Neural cell (in vitro differentiated cells): ENCODE measurements around the gene WNK2. TPM values are rescaled to one million over a fixed set of nuclear protein-coding genes. Genes with fewer than 3 reads are reported as not detected.
"Not testable (repeated sequence)": the region's sequence is repeated elsewhere in the genome, so short reads cannot be mapped to it uniquely, and the experiment has no call there.

Experiments
- H2AFZ ChIP-seq: fragments of 200-600, 300-800 bp; sonication (generic), shearing (Covaris generic); 2 replicates; pipeline ENCODE4 v1.6.0; 2014; ENCODE audit warnings: low read depth, mild to moderate bottlenecking, antibody characterized with exemption, low read length, moderate library complexity
- H3F3A ChIP-seq: fragments of 200-600 bp; shearing (Covaris generic); 2 replicates; pipeline ENCODE4 v1.6.1; 2016; ENCODE audit warnings: mild to moderate bottlenecking, moderate library complexity, mixed read lengths, antibody characterized with exemption, low read length; ENCODE audit not compliant: insufficient read depth, poor library complexity, severe bottlenecking
- H3K27ac ChIP-seq: fragments of 200-600, 300-800 bp; sonication (generic), shearing (Covaris generic); 2 replicates; pipeline ENCODE4 v1.5.1; 2014; ENCODE audit warnings: mild to moderate bottlenecking, low read length, moderate library complexity
- H3K27me3 ChIP-seq: fragments of 300-800, 200-600 bp; sonication (generic), shearing (Covaris generic); 2 replicates; pipeline ENCODE4 v1.6.0; 2014; ENCODE audit warnings: mild to moderate bottlenecking, low read depth, low read length, moderate library complexity; ENCODE audit not compliant: insufficient read depth
- H3K36me3 ChIP-seq: fragments of 300-800, 200-600 bp; sonication (generic), shearing (Covaris generic); 2 replicates; pipeline ENCODE4 v1.5.1; 2014; ENCODE audit warnings: mild to moderate bottlenecking, antibody characterized with exemption, low read length, moderate library complexity; ENCODE audit not compliant: insufficient read depth
- H3K4me2 ChIP-seq: fragments of 300-800, 200-600 bp; sonication (generic), shearing (Covaris generic); 2 replicates; pipeline ENCODE4 v1.6.0; 2014; ENCODE audit warnings: mild to moderate bottlenecking, low read length
- H3K4me3 ChIP-seq: fragments of 300-800, 200-600 bp; sonication (generic), shearing (Covaris generic); 2 replicates; pipeline ENCODE4 v1.5.1; 2014; ENCODE audit warnings: mild to moderate bottlenecking, low read length, moderate library complexity
- H3K79me2 ChIP-seq: fragments of 200-600 bp; shearing (Covaris generic); replicated peaks from 2 replicates; pipeline ENCODE4 v1.6.0; 2014; ENCODE audit warnings: mild to moderate bottlenecking, low read length, moderate library complexity; ENCODE audit not compliant: insufficient read depth
- H3K9ac ChIP-seq: fragments of 300-800, 200-600 bp; sonication (generic), shearing (Covaris generic); 2 replicates; pipeline ENCODE4 v1.6.1; 2016; ENCODE audit warnings: mild to moderate bottlenecking, low read length, mixed read lengths
- H3K9me2 ChIP-seq: fragments of 200-600 bp; shearing (Covaris generic); 2 replicates; pipeline ENCODE4 v1.6.1; 2016; ENCODE audit warnings: mild to moderate bottlenecking, low read length, mixed read lengths; ENCODE audit not compliant: insufficient read depth
- H3K9me3 ChIP-seq: fragments of 200-600, 300-800 bp; sonication (generic), shearing (Covaris generic); 2 replicates; pipeline ENCODE4 v1.6.1; 2016; ENCODE audit warnings: mild to moderate bottlenecking, mixed run types, low read length, moderate library complexity, mixed read lengths
- H4K20me1 ChIP-seq: fragments of 200-600 bp; shearing (Covaris generic); 2 replicates; pipeline ENCODE4 v1.6.1; 2016; ENCODE audit warnings: mild to moderate bottlenecking, mixed run types; ENCODE audit not compliant: insufficient read depth
- EP300 ChIP-seq: fragments of 450-650 bp; conservative IDR thresholded peaks from 2 replicates; pipeline ENCODE4 v1.6.1; 2014; ENCODE audit warnings: antibody characterized with exemption, mild to moderate bottlenecking, moderate library complexity; ENCODE audit not compliant: poor library complexity, severe bottlenecking
- EZH2 ChIP-seq: fragments of 200-600, 300-800 bp; shearing (Covaris generic), sonication (generic); IDR thresholded peaks from 2 replicates; pipeline ENCODE4 v1.6.1; 2014; ENCODE audit warnings: antibody characterized with exemption, low read length, borderline replicate concordance, mild to moderate bottlenecking; ENCODE audit not compliant: insufficient read depth, poor library complexity, severe bottlenecking
- MXI1 ChIP-seq: fragments of 450-650 bp; conservative IDR thresholded peaks from 2 replicates; pipeline ENCODE4 v1.6.1; 2014; ENCODE audit warnings: antibody characterized with exemption, mild to moderate bottlenecking; ENCODE audit not compliant: poor library complexity, severe bottlenecking
- POLR2AphosphoS5 ChIP-seq: IDR thresholded peaks from 2 replicates; pipeline ENCODE4 v1.6.1; 2012
- RAD21 ChIP-seq: fragments of 450-650 bp; conservative IDR thresholded peaks from 2 replicates; pipeline ENCODE4 v1.6.1; 2014; ENCODE audit warnings: antibody characterized with exemption, mild to moderate bottlenecking, moderate library complexity
- SMC3 ChIP-seq: fragments of 450-650 bp; conservative IDR thresholded peaks from 2 replicates; pipeline ENCODE4 v1.6.1; 2014; ENCODE audit warnings: antibody characterized with exemption, mild to moderate bottlenecking, moderate library complexity; ENCODE audit not compliant: poor library complexity
- TAF1 ChIP-seq: IDR thresholded peaks from 2 replicates; pipeline ENCODE4 v1.6.1; 2012; ENCODE audit warnings: low read depth
- polyA plus RNA-seq: library from polyadenylated mRNA; depleted of rRNA; stranded (reverse); fragments of >200 nt; gene quantifications from 2 replicates; pipeline ENCODE4 v1.2.3, GENCODE V29; 2014
- TF ChIP-seq, protein P1 (sequence below): IDR thresholded peaks from 2 replicates; pipeline ENCODE4 v1.6.1; 2012; ENCODE audit warnings: borderline replicate concordance
- TF ChIP-seq, protein P2 (sequence below): fragments of 450-650 bp; IDR thresholded peaks from 2 replicates; pipeline ENCODE4 v1.5.1; 2014; ENCODE audit warnings: antibody characterized with exemption, mild to moderate bottlenecking, moderate library complexity; ENCODE audit not compliant: poor library complexity, severe bottlenecking

The WNK2 gene
- polyA plus RNA-seq, 1 donor from 2014 or later, result 37.1 TPM

DNA sequence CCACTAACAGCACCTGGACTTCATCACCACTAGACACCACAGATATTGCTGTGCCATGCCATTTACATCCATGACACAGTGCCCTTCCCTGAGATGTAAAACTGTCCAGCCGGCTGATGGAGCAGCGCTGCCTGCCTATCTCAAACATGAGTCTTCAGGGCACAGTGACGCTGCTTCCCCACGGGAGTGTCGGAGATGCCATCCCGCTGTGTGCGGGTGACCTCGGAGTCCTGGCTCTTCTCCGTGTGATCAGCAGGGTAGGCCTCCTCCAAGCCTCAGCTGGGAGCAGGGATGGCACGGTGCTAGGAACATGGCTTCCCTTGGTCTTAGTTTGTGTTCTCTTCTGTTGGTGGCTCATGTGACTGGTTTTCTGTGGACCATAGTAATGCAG is 137.3 kb downstream of the WNK2 start:
- H3K9me3 ChIP-seq, result no peaks in the 10 kb centered on the region
- H4K20me1 ChIP-seq, result no peaks in the 10 kb centered on the region
- H2AFZ ChIP-seq, result no peak overlapping the region
- H3K27ac ChIP-seq, result no peak overlapping the region
- H3K9ac ChIP-seq, result no peak overlapping the region
- H3K4me2 ChIP-seq, result no peak overlapping the region
- TF ChIP-seq POLR2AphosphoS5, result no peak
- TF ChIP-seq, protein P1, sequence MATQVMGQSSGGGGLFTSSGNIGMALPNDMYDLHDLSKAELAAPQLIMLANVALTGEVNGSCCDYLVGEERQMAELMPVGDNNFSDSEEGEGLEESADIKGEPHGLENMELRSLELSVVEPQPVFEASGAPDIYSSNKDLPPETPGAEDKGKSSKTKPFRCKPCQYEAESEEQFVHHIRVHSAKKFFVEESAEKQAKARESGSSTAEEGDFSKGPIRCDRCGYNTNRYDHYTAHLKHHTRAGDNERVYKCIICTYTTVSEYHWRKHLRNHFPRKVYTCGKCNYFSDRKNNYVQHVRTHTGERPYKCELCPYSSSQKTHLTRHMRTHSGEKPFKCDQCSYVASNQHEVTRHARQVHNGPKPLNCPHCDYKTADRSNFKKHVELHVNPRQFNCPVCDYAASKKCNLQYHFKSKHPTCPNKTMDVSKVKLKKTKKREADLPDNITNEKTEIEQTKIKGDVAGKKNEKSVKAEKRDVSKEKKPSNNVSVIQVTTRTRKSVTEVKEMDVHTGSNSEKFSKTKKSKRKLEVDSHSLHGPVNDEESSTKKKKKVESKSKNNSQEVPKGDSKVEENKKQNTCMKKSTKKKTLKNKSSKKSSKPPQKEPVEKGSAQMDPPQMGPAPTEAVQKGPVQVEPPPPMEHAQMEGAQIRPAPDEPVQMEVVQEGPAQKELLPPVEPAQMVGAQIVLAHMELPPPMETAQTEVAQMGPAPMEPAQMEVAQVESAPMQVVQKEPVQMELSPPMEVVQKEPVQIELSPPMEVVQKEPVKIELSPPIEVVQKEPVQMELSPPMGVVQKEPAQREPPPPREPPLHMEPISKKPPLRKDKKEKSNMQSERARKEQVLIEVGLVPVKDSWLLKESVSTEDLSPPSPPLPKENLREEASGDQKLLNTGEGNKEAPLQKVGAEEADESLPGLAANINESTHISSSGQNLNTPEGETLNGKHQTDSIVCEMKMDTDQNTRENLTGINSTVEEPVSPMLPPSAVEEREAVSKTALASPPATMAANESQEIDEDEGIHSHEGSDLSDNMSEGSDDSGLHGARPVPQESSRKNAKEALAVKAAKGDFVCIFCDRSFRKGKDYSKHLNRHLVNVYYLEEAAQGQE, result no peak
- no peaks in the 10 kb centered on the region for H3K9me2 ChIP-seq
- no peak overlapping the region for H3K4me3 ChIP-seq
- H3F3A ChIP-seq, result no peaks in the 10 kb centered on the region
- no peaks in the 10 kb centered on the region for H3K36me3 ChIP-seq
- no peaks in the 10 kb centered on the region for H3K79me2 ChIP-seq
- no peaks in the 10 kb centered on the region for H3K27me3 ChIP-seq

DNA sequence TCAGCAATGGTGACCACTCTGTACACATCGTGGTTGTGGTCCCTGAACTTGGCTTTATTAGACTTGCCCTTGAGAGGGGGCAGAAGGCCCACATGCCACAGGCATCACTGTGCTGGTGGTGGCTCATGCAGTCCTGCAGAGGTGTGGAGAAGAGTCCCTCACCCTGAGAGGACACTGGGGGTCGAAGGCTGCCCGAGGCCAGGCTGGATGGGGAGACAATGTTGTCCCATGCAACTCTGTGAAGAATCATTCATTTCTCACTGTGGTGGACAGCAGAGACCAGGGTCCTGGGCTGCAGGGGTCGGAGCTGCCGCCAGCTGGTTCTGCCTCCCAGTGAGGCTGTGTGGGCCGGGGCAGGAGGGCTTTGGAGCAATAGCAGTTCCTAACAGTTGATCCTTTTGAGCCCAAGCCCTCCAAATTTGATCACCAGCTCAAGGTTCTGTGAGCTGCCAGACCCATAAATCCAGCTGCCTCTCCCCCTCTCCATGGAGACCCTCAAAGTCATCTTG is 139.6 kb downstream of the WNK2 start:
- H3K9ac ChIP-seq, H3K36me3 ChIP-seq, H3K4me3 ChIP-seq, H2AFZ ChIP-seq, H3K79me2 ChIP-seq, H3F3A ChIP-seq, H4K20me1 ChIP-seq, H3K9me3 ChIP-seq, H3K4me2 ChIP-seq, H3K27me3 ChIP-seq, H3K9me2 ChIP-seq, H3K27ac ChIP-seq: not testable (repeated sequence)

DNA sequence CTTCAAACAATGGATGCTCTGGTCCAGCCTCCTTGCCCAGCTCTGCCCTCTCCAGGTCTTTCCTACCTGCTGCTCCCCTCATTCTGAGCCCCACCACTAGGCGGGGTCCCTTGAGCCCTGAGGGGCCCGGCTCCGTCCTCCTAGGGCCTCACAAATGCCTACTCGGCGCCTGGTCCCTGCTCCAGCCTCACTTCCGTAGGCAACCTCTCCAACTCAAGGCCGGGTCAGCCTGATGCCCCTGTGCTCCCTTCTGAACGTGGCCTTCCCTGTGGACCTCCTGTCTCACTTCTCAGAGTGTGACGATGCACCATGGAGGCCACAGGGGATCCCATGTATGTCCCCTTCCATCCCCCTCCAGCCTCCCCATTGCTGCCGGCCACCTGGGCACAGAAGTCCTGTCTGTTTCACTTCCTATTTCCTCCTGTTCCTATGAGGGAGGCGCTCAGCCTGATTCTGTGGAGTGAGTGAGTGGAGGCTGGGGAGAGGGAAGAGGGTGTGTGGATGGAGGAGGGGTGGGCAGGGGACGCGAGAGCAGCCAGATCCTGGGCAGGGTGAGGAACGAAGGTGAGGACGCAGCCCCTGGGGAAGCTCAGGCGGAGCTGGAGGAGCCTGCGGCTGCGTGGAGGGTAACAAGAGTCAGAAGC is 140.4 kb downstream of the WNK2 start:
- Histone ChIP-seq H3F3A (no peaks in the 10 kb centered on the region), H3K27me3 (no peaks in the 10 kb centered on the region), H2AFZ (no peak overlapping the region), H3K9me3 (no peaks in the 10 kb centered on the region), H3K27ac (no peak overlapping the region), H3K4me2 (no peak overlapping the region), H3K36me3 (no peaks in the 10 kb centered on the region), H4K20me1 (no peaks in the 10 kb centered on the region), H3K9me2 (no peaks in the 10 kb centered on the region), H3K9ac (no peak overlapping the region), H3K4me3 (no peak overlapping the region), H3K79me2 (no peaks in the 10 kb centered on the region)
- TF ChIP-seq, protein P1, result no peak
- no peak for TF ChIP-seq POLR2AphosphoS5
- TF ChIP-seq TAF1, result no peak
- TF ChIP-seq SMC3, result no peak
- no peak for TF ChIP-seq RAD21
- TF ChIP-seq, protein P2, sequence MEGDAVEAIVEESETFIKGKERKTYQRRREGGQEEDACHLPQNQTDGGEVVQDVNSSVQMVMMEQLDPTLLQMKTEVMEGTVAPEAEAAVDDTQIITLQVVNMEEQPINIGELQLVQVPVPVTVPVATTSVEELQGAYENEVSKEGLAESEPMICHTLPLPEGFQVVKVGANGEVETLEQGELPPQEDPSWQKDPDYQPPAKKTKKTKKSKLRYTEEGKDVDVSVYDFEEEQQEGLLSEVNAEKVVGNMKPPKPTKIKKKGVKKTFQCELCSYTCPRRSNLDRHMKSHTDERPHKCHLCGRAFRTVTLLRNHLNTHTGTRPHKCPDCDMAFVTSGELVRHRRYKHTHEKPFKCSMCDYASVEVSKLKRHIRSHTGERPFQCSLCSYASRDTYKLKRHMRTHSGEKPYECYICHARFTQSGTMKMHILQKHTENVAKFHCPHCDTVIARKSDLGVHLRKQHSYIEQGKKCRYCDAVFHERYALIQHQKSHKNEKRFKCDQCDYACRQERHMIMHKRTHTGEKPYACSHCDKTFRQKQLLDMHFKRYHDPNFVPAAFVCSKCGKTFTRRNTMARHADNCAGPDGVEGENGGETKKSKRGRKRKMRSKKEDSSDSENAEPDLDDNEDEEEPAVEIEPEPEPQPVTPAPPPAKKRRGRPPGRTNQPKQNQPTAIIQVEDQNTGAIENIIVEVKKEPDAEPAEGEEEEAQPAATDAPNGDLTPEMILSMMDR, result no peak
- no peak for TF ChIP-seq EZH2
- TF ChIP-seq MXI1, result no peak
- TF ChIP-seq EP300, result no peak
